ENCODE measurements around the gene HOXC9. TPM values are rescaled to one million over a fixed set of nuclear protein-coding genes. Genes with fewer than 3 reads are reported as not detected.

Gene HOXC9
- total and polyA plus RNA-seq, 2 of the 8 experiments (the other 6 are each of a cell fraction or from before 2014, with no cell fraction given), result not detected

GRCh38 chr12:53975479-53976152 lies 24.3 kb upstream of the HOXC9 start (continued):
- TF ChIP-seq HDAC2 (IDR thresholded peaks at IDR 0.05; ENCODE audit: borderline replicate concordance in 1 of 2, low read depth in 2 of 2, low read length in 2 of 2) (no peak), ATF3 (IDR thresholded peaks at IDR 0.05; ENCODE audit: insufficient read depth, low read depth, low read length) (no peak), EGR1 (IDR thresholded peaks at IDR 0.05; ENCODE audit: borderline replicate concordance, low read depth, low read length) (0 out of 2 replicates have a peak, but pooled peaks have one; percentile 25), TCF12 (IDR thresholded peaks at IDR 0.05; ENCODE audit: low read depth, low read length) (0 out of 2 replicates have a peak, but pooled peaks have one; percentile 40), SP1 (IDR thresholded peaks at IDR 0.05; ENCODE audit: low read depth, low read length) (peak; percentile 71), RXRA (IDR thresholded peaks at IDR 0.05; ENCODE audit: insufficient read depth, low read depth, low read length) (no peak), CREB1 (IDR thresholded peaks at IDR 0.05) (no peak), SUZ12 (IDR thresholded peaks at IDR 0.05; ENCODE audit: low read length) (peak; percentile 15; the same call in 1 of the 2 replicates), JUN (IDR thresholded peaks at IDR 0.05; ENCODE audit: low read depth, low read length) (no peak), TAF1 (IDR thresholded peaks at IDR 0.05; ENCODE audit: low read depth, low read length) (no peak)
